GM19463 (cell line): ENCODE results near the gene IGF2BP2.
"Not testable (repeated sequence)": the region's sequence is repeated elsewhere in the genome, so short reads cannot be mapped to it uniquely, and the experiment has no call there.

Experiments used
- ATAC-seq: cut with Tn5 transposase; IDR thresholded peaks from one replicate; pipeline ENCODE4 v1.9.1; 2021; ENCODE audit warnings: mild to moderate bottlenecking, moderate library complexity; ENCODE audit not compliant: unreplicated experiment

Gene IGF2BP2

DNA sequence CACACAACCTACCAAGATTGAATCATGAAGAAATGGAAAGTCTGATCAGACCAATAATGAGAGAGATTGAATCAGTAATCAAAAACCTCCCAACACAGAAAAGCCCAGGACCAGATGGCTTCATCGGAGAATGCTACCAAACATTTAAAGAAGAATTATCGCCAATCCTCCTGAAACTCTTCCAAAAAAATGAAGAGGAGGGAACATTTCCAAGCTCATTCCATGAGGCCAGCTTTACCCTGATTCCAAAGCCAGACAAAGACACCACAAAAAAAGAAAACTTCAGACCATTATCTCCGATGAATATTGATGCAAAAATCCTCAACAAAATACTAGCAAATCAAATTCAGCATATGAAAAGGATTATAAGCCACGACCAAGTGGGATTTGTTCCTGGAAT lies 144.6 kb downstream of the IGF2BP2 start:
- no peak for ATAC-seq

DNA sequence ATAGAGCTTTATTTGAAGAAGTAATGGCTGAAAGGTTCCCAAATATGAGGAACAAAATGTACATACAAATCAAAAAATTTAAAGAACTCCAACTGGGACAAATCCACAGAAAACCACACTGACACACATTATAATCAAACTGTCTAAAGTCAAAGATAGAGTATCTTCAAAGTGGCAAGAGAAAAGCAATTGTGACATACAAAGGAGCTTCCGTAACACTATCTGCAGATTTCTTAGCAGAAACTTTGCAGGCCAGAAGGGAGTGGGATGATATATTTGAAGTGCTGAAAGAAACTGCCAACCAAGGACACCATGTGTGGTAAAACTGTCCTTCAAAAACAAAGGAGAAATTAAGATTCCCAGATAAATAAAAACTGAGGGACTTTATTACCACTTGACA lies 146.8 kb downstream of the IGF2BP2 start:
- no peak for ATAC-seq

DNA sequence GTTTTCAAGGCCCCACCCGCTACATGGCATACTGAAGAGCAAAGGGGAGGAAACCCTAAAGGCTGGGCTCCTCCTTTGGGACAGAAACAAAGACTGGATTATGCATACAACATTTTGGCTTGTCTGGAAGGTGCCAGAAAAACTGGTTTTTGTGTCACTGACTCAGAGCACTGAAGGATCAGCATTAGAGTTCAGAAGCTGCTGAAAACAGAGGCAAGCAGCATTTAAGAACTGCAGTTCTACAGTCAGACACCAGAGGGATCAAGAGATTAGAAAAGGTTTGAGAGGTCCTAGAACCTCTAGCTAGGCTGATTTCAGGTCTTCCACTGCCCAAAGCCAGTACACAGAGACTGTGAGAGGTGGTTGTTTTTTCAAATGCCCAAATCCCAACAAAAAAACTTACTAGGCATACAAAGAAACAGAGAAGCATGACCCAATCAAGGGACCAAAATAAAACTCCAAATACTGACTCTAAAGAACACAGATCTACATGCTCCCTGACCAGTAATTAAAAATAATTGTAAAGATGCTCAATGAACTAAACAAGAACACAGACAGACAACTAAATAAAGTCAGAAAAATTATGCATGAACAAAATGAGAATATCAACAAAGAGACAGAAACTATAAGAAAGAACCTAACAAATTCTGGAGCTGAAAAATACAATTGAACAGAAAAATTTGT lies 147.6 kb downstream of the IGF2BP2 start:
- no peak for ATAC-seq

DNA sequence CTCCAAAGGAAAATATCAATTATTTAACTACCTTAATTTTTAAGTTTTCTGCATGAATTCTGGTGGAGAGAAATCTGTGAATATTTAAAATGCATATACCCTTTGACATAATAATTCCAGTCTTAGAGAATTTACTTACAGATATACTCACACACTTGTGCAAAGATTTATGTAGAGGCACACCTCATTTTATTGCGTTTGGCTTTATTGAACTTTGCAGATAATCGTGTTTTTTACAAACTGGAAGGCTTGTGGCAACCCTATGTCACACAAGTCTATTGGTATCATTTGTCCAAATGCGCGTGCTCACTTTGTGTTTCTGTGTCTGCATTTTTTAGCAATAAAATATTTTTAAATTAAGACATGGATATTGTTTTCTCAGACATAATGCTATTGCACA lies 157.3 kb downstream of the IGF2BP2 start:
- ATAC-seq, result no peak

DNA sequence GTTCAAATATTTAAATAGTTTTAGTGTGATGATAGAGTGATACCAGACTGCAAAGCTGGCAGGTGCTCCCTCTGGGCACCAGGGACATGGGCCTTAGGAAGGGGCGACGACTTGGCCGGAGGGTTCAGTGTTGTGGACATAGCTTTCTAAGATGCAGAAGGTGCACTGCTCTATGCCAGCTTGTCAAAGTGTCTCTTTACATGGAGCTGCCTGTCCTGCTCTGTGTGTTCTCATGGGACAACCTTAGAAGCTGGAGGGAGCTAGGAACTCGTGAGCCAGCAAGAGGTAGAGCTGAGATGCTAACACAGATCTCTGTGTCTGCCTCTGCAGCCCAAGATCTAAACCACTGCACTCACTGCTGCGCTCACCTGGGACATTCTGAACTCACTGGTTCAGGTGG lies 160.9 kb downstream of the IGF2BP2 start:
- no peak for ATAC-seq

DNA sequence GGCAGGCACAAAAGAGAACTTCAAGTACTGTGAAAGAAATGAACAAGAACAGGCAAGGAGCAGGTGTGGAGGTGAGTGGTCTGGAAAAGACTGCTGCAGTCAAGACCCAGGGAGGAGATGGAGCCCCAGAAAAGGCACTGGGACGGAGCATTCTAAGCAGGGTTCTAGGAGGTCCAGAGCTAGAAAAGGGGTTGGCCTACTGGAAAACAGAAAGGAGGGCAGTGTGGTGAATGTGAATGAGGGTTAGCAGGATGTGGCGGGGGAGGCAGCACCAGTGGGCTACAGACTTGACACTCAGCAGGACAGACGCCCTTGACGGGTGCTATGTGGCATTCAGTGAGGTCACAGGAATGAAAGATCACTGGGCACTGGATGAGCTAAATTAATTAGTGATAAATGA lies 163.1 kb downstream of the IGF2BP2 start:
- ATAC-seq, result no peak

DNA sequence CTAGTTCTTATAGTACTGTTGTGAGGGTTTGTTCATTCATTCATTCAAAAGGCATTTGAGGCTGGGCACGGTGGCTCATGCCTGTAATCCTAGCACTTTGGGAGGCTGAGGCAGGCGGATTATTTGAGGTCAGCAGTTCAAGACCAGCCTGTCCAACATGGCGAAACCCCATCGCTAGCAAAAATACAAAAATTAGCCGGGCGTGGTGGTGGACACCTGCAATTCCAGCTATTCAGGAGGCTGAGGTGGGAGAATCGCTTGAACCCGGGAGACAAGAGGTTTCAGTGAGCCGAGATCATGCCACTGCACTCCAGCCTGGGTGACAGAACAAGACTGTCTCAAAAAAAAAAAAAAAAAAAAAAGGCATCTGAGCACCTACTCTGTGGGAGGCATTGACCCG lies 163.5 kb downstream of the IGF2BP2 start:
- not testable (repeated sequence) for ATAC-seq

DNA sequence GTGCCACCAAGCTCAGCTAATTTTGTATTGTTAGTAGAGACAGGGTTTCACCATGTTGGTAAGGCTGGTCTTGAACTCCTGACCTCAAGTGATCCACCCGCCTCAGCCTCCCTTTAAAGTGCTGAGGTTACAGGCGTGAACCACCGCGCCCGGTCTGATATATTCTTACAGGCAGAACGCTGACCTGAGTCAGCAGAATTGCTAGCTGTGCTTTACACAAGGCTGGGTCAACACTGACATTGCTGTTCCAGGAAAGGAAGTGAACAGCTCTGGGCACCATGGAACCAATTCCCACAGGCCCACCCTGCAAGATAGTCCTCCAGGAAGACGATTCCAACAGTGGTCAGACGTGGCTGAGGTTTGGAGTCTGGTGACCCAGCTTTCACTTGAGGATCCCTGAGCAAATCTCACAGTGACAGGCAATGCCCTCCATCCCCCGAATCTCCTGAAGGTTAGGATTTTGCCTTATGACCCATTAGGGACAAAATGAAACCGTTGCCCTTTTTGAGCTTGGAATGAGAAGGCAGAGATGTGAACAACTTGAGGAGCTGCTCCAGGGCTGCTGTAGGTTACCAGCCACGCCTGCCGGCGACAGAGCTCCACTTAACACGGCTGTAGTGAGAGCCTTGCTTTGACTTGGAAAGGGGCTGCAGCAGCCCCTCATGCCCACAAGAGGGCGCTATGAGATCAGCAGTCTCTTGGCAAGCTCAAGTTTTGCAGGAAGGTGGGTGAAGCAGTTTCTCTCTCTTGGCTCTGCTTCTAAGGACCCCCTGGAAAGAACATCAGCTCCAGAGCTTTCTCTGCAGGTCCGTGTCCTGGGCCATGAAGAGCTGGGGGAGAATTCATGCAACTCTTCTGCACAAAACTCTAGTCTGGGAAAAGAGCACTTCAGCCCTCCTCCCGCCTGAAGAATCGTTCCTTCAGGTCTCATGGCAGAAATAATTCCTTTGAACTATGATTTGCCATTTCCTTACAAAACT lies 164.6 kb downstream of the IGF2BP2 start:
- peak; percentile 53 for ATAC-seq

DNA sequence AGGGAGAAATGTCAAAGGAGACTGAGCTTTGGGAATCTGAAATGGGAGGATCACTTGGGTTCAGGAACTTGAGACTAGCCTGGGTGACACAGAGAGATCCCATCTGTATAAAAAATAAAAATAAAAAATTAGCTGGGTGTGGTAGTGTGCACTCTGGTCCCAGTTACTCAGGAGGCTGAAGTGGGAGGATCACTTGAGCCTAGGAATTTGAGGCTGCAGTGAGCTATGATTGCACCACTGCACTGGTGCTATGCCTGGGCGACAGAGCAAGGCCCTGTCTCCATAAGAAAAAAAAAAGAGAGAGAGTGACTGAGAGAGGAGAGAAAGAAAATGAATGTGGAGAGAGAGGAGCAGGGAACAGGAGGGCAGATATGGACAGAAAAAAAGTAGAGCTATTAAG lies 165.9 kb downstream of the IGF2BP2 start:
- no peak for ATAC-seq

DNA sequence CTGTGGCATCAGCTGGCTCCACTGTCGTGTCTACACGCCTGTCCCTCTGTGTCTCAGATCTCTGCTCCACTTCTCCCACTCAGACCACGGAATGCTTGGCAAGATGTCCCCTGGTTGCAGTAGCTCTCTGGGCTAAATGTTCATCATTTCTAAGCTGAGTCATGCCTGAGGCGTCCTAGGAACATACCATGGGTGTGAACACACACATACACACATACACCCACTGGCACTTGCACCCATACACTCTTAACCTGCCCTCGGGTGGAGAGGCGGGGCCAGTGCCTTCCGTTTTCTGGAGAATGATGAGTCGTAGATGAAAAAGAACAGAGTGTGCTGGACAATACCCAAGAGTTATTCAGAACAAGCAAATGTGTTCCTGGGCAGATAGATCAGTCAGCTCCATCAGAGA lies 166.3 kb downstream of the IGF2BP2 start:
- no peak for ATAC-seq

DNA sequence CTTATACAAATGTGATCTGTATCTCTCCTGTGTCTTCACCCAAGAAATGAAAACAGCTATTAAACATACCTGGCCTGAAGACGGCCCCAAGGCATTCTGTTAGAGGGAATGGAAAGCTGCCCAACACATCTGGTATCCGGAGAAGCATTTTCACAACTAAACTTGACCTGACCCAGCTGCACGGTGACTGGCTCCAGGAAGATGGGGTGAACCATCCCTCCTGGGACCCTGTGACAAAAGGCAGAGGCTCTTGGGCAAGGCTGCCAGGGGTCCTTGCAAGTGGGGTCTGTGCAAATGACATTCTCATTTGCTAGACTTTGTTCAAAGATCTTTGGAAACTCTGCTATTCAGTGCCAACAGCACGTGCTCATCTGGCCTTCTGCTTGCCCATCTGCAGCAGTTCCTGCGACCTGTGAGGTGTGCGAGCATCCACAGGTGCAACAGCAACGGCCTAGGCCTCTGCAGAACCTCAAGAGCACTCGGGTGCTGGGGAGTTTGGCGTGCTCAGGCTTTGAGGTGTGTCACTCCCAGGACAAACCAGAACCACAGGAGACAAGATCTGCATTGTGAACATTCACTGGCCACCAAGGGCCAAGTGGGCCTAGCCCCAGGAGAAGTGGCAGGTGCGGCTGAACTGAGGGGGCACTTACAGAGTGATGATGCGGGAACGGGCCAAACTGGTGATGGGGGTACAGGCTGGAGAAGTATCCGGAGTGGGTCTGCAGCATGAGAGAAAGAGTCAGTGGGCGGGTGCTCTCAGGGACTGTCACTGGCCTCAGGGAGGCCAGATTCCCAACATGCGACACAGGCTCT lies 166.9 kb downstream of the IGF2BP2 start:
- no peak for ATAC-seq

DNA sequence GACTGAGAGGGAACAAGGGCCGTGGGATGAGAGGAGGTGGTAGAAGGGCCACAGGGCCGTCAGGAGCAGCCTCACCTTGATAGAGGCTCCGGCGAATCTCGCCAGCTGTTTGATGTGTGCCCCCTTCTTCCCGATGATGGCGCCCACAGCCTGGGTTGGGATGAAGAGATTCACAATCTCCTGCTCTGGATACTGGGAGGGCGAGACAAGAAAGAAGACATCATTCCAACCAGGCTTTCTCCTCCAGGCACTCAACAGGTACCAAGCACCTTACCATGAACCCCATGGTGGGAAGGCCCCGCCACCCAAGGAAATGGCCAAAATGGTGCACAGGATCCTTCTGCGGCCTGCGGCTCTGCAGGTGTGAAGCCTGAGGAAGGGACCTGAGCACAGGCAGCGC lies 167.6 kb downstream of the IGF2BP2 start:
- no peak for ATAC-seq

DNA sequence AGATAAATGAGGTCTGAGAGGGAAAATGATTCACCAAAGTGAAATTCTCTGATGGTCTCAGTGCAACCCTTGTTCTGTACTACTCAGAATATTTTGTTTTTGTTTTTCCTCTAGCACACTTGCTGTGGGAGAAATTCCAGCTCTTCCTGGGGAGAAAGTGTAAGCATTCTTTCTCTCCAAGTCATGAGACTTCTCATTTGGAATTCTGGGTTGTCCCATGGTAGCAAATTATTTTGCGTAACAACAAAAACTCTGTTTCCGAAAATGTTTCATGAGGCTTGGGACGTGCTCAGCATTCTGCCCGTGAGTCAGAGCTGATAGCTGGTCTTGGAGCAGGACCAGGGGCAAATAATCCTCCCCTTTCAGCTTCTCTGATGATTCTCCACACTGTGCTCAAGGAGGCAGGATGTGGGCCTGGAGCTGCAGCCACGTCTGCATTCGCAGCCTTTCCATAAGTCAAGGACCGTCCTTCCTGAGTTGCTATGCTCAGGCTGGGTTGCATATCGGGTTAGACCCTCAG lies 168.5 kb downstream of the IGF2BP2 start:
- ATAC-seq, result no peak

DNA sequence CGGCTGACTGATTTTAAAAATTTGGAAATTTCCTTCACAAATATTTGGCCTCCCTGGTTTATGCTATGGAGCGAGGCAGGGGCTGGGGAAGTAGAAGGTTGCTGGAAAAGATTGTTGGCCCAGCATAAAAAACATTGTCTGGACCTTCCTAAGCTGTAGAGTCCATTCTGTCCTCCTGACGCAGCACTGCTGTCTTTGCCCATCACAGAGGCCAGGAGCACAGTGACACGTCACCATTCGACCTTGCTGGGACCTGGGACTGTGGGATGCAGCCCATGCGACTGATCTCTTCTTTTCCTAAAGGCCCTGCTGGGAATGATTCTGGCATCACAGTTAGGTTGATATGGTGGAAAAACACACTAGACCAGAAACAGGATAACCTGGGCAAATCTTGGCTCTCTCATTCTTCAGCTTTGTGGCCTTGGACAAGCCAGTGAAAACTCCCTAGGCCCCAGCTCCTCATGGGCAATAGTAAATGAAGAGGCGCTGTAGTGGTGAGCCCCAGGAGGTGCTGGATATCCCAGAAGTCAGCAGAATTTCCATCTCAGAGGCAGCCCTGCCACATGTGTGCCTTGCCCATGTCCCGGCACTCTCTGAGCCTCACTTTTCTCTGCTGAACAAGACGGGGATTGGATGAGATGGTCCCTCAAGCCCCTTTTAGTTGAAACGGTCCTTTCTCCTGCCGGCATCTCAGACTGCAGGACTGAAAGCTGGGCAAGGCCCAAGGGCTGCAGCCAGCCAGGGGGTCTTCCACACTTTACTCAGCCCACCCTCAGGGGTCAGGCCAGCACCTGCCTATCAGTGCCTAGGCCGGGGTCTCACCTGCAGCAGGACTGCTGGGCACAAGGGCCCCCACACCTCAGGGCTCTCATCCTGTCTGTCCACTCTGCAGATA lies 169.2 kb downstream of the IGF2BP2 start:
- ATAC-seq, result no peak

DNA sequence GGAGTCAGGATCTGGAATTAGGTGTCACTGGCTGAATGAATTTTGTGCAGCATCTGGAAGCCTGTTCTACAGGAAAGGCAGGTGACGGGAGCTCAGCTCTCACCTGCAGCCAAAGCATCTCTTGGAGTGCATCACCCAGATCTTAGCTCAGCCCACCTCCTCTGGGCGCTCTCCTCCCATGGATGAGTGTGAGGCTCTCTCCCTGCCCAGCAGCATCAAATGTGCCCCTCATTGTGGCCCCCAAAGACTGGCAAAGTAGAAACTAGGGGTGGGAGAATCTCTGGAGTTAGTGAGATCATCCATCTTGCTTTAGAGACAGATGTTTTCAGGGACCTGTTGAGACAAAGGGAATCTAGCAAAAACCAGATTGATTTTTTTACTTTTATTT lies 170.1 kb downstream of the IGF2BP2 start:
- ATAC-seq, result no peak

DNA sequence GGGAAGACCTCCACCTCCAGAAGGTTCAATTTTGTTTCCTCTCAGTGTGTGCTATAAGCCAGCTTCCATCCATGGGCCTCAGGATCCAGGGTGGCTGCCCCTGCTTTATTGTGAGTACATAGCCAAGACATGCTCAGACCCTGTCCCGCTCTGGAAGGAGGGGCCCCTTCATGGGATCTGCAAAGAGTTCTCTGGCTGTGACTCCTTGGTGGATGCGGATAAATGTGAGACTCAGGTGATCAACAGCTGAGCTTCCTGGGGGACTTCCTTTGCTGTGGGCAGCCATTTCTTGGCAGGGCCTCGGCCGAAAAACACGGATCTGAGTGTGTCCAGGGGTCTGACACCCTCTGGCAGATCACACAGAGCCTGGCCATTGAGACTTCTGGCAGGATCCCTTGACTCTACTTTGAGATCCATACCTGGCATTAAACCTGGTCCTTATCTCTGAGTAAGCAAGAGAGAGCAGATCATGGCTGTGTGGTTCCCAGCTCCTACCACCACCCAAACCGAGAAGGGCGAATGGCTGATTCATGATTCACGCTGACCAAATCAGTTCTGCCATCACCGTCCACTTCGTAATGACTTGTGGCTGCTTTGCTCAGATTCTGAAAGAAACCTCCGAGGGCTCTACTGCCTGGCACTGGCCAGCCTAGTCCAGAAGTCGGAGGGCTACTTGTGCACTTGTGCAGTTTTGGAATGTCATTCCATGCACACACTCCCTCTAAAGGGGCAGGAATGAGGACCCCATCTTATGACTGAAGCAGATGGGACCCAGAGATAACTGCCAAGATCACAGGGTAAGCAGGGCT lies 170.7 kb downstream of the IGF2BP2 start:
- ATAC-seq, result no peak

DNA sequence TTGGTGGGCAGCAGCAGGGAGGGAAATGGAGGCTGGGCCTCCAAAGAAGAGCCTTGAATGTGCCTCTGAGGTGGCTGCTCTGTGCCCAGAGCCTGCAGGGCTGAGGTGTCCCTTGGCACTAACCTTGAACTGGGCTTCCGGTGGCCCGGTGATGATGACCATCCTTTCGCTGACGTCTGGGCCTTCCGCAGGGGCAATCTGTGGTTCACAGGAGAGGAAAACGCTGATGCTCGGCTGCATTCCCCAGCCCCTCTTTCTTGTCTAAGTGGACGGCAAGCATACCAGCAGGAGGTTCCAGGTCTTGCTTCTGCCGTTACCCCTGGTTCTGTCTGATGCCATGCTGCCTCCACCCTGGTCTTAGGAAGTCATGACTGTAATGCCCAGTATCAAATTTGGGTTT lies 172.9 kb downstream of the IGF2BP2 start:
- no peak for ATAC-seq

DNA sequence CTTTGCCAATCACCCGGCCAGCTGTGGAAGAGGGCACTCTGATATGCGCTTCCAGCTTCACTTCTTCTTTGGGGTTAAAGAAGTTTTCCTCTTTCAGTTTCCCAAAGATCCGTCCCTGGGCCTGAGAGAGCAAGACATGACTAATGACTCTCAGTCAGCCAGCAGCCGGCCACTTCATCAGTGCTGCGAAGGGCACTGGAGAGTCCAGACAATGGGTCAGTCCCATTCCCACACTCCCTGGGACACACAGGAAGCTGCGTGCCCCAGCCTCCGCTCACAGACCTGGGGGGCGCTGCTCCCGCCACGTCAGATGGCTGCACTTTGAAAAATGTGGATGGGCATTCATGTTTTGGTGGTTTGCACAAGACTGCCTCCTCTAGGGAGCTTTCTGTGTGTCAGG lies 175.4 kb downstream of the IGF2BP2 start:
- no peak for ATAC-seq

DNA sequence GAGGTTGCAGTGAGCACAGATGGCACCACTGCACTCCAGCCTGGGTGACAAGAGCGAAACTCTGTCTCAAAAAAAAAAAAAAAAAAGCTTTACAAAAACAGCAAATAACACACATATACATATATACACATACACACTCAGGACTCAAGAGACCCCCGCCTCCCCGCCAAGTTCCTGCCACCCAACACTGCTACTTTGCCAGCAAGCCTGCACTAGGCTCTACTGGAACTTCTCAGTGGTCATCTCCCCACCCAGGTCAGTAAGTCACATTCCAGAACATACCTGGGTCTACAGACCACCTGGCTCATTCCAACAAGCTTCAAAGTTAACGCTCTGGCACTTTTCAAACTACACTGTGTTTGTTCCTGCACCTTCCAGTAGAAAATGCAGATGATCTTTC lies 176.4 kb downstream of the IGF2BP2 start:
- no peak for ATAC-seq
